Endothelial cell of umbilical vein (primary cell): ENCODE results near the gene MED17.

Experiments
- CTCF ChIP-seq, 2 donors: IDR thresholded peaks; 1 replicate in 1 of 2; 2 replicates in 1 of 2; pipeline ENCODE4 v1.5.1; 2011; ENCODE audit warnings: low read length in 2 of 2, mild to moderate bottlenecking in 2 of 2, moderate library complexity in 2 of 2, control low read depth in 1 of 2, inconsistent platforms in 1 of 2, low read depth in 1 of 2; ENCODE audit not compliant: insufficient read depth in 1 of 2; ENCODE audit errors: extremely low read depth in 1 of 2
- POLR2A ChIP-seq: IDR thresholded peaks from 2 replicates; pipeline ENCODE4 v1.6.1; 2012; ENCODE audit warnings: low read depth, mild to moderate bottlenecking, control low read depth, low read length

- TF ChIP-seq CTCF (IDR thresholded peaks at IDR 0.05; ENCODE audit: extremely low read depth in 1 of 2, insufficient read depth in 1 of 2, low read depth in 1 of 2, low read length in 2 of 2): no peak
- TF ChIP-seq POLR2A: no peak
These were observed 54.9 kb downstream of the MED17 start for GRCh38 chr11:93838967-93839366.
